Activated naive CD8-positive, alpha-beta T cell treated with anti-CD3 and anti-CD28 coated beads, Interleukin-2, amount 50 U/mL, for 16 hours (primary cell): ENCODE measurements around the gene SUSD6.
"Not testable (repeated sequence)": the region's sequence is repeated elsewhere in the genome, so short reads cannot be mapped to it uniquely, and the experiment has no call there.

Experiments used
- DNase-seq: peaks from one replicate; pipeline ENCODE4 v3.0.0-alpha.2; 2020; ENCODE audit warnings: low read depth, low spot score

SUSD6 gene

DNA sequence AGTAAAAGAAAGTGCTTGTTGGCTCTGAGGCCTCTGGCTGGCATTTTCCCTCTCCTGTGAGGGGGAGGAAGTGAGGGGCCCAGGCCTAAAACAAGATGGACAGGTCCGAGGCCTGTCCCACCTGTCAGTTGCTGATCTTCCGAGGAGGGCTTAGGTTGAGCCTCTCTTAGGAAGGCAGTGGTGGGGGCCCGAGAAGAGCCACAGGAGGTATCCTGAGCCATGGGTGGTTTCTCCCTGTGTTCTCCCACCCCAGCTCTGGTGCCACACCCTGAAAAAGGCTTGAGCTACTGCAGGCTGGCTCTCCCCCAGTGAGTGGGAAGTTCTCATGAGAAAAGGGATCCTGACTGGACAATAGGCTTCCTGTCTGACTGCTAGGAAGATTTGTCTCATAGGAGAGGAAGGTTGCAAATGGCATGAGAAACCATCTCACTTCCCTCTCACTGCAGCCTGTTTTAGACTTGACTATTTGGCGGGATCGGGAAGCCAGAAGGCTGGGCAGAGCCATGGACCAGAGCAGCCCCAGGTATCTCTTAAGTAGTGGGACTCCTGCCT lies 83.4 kb downstream of the SUSD6 start:
- DNase-seq, result no peak

DNA sequence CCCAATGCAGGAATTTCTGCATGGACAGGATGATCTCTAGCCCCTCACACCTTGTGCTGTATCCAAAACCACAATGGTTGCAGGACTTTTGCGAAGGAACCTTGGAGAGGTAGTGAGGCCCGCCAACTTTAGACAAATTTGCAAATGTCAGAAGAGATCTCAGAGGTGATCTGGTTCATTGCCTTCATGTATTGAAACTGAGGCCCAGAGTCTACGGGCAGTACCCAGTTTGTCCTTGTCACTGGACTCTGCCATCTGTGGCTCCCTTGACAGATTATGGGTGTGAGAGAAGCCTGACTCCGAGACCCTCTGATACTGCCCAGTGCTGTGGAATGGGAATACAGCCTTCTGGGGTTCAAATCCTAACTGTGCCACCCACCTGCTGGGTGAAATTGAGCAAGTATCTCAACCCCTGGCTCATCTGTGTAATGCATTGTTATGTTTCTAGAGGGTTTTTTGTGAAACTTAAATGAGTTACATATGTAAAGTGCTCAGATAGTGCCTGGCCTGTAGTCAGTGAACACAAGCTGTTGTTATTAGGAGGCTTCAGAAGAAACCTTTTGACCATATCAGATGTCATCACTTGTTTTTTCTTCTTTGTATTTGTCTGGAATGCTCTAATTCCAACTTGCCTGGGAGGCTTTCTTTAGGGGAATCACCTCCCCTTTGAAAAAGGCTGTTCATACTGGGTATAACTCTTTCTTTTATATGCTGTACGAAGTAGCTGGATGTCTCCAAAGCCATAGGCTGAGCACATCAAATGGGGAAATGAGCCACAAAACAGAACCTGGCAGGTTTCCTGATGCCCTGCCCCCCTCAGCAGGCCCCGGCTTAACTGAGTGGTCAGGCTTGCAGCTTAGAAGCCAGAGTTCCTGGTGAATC lies 84.2 kb downstream of the SUSD6 start:
- no peak for DNase-seq

DNA sequence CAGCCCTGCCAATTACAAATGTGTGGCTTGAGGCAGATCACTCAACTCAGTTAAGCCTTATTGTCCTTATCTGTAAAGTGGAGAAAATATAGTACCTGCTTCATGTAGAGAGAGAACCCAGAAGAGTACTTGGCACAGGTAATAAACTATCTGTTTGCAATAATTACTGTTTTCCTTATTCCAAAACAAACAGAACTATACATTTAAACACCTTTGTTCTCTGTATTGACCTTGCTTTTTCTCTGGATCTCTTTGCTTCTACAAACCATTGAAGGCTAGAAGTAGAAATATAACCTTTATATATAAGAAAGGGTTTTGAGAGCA lies 84.8 kb downstream of the SUSD6 start:
- no peak for DNase-seq

DNA sequence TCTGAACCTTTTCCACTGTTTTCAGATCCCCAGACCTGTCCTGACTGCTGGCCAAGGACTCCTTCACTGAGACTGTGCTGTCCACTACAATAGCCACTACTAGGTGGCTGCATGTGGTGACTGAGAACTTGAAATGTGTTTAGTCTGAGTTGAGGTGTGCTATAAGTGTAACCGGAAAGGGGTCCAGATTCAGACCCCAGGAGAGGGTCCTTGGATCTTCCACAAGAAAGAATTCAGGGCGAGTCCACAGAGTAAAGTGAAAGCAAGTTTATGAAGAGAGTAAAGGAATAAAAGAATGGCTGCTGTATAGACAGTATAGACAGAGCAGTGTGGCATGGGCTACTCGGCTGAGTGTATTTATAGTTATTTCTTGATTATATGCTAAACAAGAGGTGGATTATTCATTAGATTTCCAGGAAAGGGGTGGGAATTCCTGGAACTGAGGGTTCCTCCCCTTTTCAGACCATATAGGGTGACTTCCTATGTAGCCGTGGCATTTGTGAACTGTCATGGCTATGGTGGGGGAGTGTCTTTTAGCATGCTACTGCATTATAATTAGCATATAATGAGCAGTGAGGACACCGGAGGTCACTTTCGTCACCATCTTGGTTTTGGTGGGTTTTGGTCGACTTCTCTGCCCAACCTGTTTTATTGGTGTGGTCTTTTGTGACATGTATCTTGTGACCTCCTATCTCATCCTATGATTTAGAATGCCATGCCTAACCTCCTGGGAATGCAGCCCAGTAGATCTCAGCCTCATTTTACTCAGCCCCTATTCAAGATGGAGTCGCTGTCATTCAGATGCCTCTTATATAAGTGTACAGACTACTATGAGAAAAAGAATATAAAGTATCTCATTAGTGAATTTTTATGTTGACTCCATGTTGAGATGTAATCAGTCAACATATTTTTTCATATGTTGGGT lies 85.5 kb downstream of the SUSD6 start:
- no peak for DNase-seq

DNA sequence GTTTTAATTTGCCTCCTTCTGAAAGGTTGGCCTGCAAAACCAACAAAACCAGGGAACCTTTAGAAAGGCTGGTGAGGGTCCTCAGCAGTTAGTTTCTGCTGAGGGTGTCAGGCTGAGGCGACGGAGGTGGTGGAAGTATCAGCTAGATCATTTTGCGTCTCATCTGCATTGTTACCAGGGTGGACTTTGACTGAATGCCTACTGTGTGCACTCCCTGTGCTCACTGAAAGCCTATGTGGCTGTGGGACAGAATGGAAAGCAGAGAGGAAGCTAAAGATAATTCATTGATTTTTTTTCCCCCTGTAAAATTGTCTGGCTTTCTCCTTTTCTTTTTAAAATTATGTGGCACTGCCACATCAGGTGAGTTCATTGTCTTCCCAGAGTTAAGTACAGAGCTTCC lies 87.2 kb downstream of the SUSD6 start:
- DNase-seq, result no peak

DNA sequence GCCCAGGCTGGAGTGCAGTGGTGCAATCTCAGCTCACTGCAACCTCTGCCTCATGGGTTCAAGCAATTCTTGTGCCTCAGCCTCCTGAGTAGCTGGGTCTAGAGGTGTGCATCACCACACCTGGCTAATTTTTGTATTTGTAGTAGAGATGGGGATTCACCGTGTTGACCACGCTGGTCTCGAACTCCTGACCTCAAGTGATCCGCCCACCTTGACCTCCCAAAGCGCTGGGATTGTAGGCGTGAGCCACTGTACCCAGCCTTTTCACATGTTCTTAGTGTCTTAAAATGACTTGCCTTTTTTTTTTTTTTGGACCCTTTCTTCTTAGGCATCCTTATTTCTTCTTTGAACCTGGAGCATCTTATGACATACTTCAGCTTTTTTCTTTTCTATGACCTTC lies 87.8 kb downstream of the SUSD6 start:
- DNase-seq, result not testable (repeated sequence)

DNA sequence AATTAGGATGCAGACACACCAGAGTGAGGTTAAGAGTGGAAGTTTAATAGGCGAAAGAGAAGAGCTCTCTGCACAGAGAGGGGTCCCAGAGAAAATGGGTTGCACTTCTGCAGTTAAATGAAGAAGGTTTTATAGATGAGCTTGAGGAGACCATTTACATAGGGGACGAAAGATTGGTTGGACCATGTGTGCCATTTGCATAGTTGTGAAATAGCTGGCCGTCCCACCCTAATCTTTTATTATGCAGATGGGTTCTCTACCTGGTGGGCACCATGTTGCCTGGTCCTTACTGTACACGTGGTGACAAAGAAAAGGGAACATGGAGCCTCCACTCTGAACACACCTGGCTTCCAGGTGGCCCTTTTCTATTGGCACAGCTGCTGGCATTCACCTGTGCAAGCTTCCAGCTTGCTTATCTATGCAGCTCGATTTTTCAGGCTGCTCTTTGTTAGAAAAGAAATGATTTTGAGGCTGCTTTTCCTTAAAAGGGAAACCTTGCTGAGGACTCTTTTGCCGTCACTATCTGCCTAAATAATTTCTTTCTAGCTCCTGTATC lies 88.4 kb downstream of the SUSD6 start:
- no peak for DNase-seq

DNA sequence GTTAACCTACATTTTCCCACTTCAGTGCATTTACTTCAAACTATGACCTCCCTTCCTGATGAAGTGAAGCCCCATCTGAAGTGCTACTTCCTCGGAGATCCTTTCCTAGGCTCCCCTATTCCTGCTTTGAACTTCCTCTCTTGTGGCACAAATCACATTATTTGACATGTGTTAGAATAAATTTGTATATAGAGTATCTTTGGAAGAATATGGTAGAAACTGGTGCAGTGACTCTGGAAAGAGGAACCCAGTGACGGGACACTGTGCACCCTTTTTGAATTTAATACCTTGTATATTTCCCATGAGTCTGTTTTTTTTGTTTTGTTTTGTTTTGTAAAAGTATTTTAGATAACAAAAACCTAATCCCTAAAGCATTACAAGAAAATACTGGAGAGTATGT lies 89.2 kb downstream of the SUSD6 start:
- no peak for DNase-seq

DNA sequence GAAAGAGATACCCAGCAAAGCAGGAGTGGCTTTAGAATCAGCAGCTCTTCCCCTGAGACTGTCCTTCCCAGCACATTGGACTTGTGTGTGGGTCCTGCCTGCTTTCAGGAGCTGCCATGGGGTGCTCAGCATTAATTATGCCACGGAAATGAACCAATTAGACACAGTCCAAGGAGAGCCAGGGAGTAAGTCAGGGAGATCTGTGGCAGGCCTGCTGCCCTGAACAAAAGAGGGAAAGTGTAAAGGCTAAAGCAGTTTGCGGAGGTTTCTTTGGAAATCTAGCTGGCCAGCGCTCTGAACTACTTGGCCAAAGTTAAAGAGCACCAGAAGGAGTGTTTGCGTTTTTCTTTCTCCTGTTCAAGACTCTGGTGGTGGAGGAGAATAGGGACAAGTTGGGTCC lies 89.9 kb downstream of the SUSD6 start:
- no peak for DNase-seq

DNA sequence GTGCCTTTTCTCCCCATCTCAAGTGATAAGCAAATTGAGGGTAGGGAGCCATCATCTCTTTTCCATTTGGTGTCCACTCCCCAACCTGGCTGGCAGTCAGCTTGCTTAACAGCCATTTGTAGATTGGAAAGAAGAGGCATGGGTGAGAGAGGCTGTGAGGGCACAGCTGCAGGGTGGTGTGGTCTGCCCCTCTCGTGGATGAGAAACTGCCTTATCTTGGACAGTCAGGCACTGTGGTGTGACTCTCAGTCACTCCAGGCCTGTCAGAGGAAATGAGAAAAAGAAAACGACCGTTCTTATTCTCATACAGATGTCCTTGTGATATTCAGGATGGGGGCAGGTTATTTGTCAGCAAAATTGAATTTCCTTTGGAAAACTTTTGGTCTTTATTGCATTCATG lies 90.5 kb downstream of the SUSD6 start:
- DNase-seq, result no peak

DNA sequence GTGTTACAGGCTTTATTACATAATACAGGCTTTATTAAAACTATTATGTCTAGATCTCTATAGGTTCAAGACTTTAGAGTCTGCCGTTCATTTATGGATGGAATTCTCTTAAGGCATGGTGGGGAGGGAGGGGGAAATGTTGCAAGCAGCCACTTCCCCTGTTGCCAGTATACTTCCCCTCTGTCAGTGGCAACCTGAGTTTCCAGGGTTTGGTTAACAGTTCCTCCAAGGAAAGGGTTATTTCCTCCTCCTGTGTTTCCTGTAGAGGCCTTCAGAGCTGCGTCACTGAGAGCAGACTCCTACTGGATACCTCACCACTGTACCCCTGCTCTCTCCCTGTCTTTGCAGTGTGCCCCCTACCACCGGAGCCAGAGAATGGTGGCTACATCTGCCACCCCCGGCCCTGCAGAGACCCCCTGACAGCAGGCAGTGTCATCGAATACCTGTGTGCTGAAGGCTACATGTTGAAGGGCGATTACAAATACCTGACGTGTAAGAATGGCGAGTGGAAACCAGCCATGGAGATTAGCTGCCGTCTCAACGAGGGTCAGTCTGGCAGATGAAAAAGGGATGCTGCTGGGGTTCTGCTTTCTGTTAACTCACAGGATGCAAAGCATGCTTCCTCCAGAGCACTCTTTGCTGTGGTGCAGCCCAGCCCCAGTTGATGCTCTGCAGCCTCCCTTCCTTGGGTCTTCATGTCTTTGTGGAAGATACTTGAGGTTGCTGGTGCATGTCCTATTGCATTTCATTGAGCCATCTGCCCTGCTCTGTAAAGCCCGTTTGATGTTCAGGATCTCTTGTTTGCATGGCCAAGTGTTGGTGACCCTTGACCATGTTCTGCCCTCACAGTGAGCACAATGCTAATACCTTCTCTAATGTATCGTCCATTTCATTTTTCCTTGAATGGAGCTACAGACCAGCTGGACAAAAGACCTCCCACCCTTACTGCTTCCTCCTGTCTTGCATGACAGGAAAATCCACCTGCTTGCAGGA lies 91.9 kb downstream of the SUSD6 start:
- DNase-seq, result no peak

DNA sequence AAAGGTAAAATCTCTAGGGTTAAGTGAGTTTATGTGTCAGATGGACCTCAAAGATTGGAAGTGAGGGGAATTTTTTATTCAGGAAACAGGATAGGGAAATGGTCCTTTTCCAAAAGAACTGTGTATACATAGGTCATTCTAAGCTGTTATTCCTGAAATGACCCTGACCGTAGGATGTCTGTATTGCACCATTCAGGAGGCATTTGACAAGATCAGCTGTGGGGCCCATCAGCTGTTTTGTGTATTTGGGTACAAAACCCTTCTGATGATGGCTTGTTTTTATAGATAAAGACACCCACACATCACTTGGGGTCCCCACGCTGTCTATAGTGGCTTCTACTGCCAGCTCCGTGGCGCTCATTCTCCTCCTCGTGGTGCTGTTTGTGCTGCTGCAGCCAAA lies 92.9 kb downstream of the SUSD6 start:
- DNase-seq, result no peak

DNA sequence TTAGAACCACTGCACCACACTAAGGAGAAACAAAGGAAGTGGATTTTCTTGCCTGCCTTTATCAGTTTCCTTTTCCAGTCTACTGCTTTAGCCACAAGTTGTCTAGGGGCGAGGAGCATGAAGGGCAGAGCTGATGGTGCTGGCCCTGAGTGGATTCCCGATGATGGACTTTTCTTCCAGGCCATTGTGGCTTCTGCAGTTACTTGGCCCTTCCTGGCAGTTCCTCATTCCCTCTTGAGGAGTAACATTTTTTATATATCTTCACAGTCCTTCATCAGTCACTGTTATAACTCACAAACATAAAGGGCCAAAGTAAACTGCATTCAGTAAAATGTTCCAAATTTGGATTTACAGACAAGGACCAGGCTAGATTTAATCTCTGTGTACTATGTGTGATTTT lies 94.3 kb downstream of the SUSD6 start:
- DNase-seq, result no peak

DNA sequence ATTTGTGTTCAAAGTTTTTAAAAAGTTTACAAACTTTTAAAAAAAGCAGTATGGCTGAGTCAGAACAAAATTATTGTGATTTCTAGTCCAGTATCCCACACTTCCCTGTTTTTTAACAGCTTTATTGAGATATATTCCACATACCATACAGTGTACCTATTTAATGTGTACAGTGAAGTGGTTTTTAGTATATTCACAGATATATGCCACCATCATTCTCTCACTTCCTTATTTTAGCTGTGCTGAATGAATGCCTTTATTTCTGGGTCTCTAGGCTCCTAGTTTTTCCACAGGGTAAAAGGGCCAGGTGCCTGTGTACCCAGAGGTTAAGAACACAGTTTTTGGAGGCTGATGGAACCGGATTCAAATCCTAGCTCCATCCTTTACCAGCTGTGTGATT lies 96.7 kb downstream of the SUSD6 start:
- DNase-seq, result no peak

DNA sequence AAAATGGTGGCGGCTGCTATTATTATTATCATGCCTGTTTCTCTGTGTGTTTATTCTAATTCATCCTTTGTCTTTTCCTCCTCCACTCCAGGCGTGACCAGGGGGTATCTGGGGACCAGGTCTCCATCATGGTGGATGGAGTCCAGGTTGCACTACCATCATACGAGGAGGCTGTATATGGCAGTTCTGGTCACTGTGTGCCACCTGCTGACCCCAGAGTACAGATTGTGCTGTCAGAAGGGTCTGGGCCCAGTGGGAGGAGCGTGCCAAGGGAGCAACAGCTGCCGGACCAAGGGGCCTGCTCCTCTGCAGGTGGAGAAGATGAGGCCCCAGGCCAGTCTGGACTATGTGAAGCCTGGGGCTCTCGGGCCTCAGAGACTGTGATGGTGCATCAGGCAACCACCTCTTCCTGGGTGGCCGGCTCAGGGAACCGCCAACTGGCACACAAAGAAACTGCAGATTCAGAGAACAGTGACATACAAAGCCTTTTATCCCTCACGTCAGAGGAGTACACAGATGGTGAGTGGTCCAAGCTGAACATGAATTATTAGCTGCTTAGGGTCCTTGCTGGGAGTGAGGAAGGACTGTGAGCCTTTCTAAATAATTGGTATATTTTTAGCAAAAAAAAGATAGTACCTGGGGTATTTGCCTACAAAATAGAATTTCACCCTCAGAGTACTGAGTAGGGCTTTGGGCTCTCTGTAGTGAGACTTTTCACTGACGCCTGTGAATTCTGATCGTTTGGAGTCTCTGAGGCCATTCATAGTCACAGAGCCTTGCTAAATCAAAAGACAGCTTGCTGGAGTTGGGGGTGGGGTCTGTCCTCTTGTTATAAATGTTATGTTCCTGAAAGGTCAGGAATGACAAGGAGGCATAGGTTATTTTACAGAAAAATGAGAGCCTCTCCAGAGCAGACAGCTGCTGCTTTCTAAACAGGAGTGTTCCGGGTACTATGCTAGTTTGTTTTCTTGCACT lies 97.5 kb downstream of the SUSD6 start:
- no peak for DNase-seq

DNA sequence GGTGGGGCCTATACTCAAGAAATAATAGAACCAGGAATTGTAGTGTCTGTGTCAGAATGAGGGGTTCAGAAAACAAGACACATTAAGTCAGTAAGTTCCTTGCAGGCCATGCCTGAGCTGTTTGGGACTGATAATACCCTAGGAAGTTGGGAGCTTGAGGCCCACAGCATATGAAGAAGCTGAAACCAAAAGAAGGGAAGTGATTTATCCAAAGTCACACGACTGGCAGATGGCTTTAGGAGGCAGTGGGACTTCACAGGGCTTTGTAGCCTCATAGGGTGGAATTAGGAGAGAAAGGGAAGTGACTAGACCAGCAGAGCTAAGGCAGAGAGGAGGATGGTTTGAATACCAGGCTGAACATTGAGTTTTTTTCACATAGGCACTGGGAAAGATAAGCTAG lies 99.0 kb downstream of the SUSD6 start:
- DNase-seq, result no peak

DNA sequence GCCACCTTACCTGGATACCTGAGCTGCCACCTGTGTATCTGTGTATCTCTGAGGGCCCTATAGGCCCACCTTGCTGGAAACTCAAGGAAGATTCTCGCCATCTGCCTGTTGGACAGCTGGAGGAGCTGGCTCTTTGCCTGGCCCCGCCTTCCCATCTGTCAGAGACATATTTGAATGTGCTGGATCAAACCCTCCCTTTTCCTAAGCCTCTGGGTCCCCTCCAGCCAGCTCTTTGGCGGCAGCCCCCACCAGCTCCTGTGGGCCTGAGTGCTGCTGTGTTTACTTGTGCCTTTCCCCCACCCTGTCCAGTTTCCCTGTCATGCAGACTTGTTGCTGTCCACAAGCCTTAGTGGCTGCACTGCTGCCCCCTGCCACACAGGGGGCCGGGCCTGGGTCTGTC lies 99.7 kb downstream of the SUSD6 start:
- no peak for DNase-seq

DNA sequence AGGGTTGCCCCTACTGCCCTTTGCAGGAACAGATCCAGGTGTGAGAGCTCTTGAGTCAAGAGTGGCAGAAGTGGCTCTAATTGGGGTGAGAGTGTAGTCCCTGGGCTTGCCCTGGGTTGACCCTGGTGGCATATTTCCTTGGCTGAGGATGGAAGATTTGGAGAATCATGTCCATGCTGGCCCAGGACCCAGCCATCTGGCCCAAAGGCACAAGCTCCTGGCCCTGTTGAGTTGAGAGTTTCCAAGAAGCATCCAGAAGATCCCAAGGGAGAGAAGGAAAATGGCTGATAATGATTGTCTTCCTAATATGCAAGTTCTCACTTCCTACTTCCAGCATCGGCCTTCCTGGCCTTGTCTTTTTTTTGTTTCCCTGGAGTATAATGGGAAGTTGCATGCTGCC lies 100.1 kb downstream of the SUSD6 start:
- no peak for DNase-seq

DNA sequence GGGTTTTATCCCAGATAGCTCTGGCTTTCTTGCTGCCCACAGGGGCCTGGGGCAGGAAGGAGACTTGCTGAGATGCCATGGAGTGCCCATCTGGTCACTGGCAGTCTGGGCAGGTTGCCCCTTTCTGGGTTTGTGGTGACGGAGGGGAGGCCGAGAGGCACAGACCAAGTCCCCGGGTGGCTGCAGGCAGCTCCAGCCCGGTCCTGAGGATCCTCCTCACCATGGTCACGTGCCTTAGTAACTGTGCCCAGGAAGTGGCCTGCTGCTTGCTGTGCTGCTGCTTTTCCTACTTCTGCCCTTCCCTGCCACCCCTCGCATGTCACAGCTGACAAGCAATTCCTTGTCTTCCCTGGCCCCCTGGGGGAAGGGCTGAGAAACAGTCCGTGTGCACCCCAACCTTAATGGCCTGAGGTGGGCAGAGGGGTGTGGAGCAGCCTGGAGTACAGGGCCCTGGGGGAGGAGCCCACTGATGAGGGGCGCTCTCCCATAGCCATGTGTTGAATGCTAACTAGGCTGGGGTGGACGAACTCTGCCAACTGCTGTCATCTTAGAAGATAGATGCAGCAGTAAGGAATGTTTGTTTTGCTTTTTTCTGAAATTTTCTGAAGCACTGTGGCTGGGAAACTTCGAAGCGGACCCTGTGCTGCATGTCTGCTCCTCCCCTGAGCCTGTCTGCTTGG lies 100.6 kb downstream of the SUSD6 start:
- DNase-seq, result no peak
